Stimulated activated CD8-positive, alpha-beta memory T cell treated with anti-CD3 and anti-CD28 coated beads, Interleukin-4, amount 100 ng/mL, for 4 hours (primary cell): ENCODE results near the gene CLCN5.

Source experiments
- DNase-seq, 2 donors: peaks; one replicate each; pipeline ENCODE4 v3.0.0-alpha.2; 2020; ENCODE audit warnings: low read depth in 2 of 2, low spot score in 1 of 2

Gene CLCN5

DNA sequence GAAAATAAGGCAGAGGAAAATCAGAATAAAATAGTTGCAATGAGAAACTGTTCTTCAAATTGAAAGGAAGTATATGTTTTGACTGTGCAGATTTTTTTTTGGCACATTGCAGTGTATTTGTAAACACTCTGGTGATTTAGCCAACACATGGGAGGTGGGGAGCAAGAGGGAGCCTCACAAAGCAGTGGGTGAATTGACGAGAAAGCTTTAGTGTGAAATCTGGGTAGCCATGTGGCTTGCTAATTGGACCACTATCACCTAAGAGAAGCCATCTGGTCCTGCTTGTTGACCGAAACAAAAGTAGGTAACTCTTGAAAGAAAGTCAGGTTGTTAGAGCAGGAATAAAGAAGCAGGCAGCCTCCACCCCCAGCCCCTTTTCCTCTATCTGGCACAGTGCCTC, 10.4 kb downstream of the CLCN5 start:
- no peak for DNase-seq

DNA sequence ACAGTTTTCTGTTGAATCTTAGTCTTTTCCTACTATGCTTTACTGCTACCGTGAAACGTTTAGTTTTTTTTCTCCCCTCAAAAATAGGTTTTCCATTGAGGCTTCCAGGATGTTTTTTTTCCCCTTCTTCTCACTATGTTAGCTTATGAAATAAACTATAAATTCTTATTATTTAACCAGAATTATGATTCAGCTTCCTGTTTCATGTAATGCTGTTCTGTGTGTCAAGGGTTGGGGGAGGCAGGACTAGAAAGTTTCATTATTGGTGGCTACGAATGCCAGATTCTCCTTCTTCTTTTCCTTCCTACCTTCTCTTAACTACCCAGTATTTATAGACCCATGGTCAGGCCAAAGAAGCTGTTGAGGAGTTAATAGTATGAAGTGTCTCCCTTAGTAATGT, 11.8 kb downstream of the CLCN5 start:
- DNase-seq: no peak

DNA sequence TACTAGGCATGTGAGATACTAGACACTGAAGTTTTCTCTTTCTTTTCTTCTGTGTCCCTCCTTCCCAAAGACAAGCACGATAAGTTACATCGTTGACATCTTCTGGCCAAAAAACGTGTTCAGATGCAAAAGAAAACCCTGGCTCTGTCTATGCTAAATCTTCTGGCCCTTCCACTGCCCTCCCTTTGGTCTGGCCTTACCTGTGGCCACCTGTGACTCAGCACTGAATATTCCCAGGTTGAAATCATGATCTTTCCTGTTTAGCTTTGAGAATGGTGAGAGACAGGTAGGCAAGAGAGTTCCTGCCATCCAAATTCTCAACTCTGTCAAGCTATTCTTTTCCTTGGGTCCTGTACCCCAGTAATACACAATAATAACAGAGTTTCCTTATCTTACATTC, 12.3 kb downstream of the CLCN5 start:
- no peak for DNase-seq

DNA sequence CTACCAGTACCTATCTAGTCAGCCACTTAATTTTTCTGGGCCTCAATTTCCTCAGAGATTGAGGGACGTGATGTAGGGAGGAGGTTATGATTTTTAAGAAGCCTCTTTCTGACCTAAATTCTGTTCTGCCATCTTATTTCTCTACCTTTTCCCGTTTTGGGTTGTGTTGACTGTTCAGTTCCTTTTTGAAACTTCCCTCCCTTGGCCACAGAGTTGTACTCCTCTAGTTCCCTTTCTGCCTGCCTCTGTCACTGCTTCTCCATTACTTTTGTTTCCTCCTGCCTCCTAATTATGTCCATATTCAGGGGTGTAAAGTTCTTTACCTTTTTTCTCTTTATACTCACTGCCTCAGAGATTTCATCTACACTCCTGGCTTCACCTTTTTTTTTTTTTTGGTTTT, 25.4 kb downstream of the CLCN5 start:
- no peak for DNase-seq

DNA sequence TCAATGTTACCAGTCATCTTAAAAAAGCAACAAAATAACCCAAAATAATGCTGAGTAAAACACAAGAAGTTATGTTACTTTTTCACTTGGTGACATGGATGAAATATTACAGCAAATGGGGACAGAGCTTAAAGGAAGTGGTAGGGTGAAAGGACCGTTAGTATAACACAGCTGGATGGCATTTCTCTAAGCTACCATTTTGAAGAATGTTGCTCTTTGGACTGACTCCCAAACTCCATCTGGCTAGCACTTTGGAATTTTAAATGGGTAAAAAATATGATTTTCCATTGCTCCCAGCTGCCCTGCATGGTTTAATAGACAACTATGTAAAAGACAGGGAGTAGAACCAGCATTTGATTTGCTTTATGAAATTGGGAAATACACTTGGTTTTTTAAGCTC, 27.6 kb downstream of the CLCN5 start:
- DNase-seq: no peak

DNA sequence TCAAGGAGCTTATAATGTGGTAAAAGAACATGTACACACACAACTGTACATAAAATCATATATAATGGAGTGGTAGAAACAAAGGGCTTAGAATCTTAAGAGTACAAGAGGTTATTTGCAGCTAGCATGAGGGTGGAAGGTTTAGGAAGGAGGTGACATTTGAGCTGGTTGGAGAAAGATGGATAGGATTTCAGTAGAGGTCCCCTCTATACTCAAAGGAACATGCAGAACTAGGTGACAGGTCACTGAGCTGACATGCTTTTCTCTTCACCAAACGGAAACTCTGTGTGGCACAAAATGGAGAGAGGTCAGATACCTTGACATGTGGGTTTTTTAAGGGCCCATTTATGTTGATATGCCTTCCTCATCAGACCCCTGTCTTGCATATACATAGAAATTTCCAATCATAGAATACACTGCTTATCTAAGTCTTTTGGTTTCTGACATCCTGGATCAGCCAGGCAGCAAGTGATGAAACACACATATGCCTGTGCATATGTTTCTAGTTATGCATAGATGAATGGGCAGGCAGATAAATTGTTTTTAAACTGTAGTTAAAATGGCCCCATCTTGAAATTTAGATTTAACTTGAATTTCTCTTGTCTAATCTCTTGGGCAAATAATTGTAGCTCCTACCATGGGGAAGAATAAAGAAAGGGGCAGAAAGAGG, 29.3 kb downstream of the CLCN5 start:
- no peak for DNase-seq

DNA sequence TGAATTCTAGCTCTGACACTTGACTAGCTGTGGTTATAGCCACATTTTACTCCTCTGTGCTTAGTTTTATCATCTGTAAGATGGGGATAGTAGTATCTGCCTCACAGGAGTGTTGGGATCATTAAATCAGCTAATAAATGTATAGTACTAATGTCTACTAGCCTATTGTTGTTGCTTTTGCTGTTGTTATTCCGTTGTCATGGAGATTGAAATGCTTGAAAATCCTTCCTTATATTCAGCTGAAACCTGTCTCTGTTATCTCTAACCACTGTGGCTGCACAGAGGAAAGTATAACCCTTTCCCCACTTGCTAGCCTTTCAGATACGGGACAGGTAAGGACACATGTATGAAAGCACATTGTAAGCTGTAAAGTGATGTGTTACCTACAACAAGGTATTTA, 33.9 kb downstream of the CLCN5 start:
- DNase-seq: no peak

DNA sequence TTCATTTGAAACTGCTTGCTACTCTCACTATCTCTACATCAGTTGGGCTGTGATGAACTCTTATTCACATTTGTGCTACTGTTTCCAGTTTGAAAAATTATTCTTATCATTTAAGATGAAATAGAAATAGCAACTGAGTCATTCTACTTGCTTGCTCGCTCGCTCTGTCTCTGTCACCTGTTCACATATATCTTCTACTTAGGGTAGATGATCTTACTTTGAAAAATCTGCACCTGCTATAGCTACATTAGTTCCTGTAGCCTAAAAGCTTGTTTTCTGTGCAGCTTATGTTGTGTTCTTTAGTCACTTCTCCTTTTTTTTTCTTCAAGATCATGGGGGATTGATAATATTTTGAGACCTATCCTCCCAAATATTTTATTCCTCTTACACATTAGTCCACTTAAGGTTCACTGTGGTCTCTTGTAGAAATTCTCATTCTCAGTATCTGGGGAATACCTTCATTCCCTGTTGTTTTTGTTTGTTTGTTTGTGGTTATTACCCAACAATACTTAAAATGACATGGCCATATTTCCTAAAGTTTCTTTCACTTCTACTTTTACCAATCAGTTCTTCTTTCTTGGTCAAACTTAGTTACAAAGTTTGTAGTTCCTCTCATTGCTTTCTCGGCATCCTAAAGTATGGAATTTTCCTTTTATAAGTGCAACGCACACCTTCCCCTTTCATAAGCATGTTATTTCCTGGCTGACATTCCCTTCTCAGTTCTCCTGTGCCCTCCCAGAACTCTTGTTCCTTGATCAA, 36.5 kb downstream of the CLCN5 start:
- no peak for DNase-seq

DNA sequence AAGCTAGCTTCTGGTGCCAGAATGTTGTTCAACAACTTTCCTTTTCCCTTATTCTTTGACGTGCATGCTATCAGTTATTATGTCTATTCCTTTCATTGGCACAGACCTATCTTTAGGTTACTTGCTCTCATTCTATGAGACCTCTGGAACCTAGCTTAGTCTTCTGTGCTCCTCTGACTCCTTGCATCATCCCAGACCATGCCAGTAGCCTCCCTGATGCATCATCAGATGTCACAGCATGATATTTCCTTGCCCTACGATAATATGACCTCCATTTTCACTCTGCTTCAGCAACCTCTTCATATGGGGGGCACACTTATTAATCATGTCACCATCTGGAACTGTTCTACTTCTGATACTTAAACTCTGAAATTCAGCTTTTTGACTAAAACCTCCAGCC, 37.2 kb downstream of the CLCN5 start:
- DNase-seq: no peak

DNA sequence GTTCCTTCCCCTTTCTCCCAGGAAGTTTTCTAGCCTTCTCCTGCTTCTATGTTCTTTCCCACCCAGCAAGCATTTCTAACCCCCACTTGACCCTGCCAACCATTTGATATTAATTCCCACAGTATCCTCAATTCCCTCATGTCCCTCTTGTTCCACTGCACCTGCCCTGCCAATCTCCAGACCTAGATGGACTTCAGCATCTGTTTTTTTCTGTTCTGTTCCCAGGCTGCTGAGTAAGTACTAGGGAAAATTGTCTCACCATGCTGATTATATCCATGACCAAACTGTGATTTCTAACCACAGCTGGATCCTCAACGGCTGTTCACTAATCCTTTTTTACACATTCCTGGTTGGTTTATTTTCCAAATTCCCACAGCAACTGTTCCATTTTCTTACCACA, 37.7 kb downstream of the CLCN5 start:
- DNase-seq: no peak

DNA sequence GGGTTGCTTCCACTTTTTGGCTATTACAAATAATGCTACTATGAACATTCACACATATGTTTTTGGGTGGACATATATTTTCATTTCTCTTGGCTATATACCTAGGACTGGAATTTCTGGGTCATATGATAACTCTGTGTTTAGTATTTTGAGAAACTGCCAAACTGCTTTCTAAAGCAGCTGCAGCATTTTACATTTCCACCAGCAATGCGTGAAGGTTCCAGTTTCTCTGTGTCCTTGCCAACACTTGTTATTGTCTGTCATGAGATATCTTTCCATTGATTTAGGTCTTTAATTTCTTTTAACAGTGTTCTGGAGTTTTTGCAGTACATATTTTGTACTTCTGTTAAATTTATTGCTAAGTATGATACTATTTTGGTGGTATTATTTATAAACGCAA, 48.3 kb downstream of the CLCN5 start:
- no peak for DNase-seq

DNA sequence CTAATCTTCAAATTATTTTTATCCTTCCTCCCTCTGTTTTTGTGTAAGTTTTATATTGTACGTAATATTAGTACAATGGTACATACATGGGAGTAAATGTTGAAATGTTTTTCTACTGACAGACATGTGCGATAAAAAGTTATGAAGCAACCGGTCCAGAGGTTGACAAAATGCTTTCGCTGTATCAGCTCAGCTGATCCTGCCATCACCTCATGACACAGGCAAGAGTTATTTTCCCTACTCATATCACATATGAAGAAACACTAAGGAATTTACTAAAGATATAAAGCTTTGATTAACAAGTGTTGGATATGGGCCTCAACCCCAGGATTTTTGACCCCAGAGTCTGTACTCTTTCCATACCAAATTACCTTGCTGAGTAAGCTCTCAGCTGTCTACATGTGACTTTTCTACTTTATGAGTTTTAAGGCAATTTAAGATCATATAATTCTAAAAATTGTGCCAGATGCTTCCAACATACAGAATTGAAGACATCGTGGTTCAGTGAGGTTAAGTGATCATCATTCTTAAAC, 50.0 kb downstream of the CLCN5 start:
- no peak for DNase-seq

DNA sequence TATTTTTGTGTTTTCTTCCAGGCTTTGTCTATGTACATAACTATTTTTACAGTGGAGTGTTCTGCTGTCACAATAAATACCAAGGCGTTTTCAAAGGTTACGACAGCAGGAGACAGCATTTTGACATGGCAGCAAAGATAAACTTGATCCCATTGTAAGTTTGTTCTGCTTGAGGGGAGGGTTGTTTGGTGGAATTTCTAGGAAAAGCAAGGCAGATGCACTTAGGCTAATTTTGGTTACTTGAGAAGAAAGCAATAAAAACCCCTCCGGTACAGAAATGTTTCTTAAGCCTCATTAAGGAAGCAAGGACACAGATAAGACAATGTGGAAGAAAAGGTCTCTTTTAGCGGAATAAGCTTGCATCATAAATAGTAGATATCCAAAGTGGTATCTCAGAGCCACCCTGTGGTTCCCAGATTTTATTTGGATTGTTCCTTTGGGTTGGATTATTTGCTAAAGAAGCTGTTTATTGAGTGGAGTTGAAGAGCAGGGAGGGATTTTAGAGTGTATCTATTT, 54.3 kb downstream of the CLCN5 start:
- no peak for DNase-seq

DNA sequence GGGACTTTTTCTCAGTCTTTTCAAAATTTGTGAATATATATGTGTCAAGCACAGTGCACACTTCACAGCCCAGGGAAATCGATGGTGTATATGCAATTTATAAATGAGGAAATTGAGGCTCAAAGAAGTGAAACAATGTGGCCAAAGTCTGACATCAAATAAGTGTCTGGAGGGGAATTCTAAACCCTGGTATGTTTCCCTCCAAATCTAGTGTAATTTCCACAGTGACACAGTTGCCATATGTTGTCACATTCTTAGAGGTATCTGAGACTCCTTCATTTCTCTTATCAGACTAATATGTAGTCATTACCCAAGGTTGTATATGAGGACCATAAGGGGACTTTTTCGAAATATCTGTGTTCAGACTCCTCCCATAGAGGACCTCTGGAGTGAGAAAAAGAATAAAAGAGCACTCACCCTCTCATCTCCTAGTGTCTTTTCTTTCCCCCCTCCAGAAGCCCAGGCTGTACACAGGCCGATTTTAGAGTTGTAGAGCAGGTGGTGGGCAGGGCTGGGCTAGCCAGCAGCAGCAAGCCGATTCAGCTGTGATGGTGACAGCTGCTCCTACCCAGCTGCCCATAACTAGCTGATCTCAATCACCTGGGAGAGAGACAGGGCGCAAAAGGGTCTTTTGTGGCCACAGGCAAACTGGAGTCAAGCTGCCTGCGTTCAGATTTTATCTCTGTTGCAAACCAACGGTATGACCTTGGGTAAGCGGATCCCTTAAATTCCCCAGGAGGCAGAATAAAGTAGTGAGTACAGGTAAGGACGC, 55.1 kb downstream of the CLCN5 start:
- DNase-seq: no peak

DNA sequence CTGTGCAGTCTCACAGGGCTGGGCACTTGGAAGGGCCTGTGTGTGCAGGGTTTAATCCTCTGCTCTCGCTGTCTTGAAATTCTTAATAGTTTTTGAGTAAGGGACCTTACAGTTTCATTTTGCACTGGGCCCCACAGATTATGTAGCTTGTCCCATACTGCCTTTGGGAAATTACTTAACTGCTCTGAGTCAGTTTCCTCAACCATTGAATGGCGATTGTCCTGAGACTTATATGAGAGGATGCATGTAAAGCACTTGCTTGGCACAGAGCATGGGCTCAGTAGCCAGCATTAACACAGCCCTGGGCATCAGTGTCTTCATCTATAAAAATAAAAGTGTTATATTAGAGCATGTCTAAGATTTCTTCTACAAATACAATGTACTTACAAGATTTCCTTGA, 55.8 kb downstream of the CLCN5 start:
- DNase-seq: no peak

DNA sequence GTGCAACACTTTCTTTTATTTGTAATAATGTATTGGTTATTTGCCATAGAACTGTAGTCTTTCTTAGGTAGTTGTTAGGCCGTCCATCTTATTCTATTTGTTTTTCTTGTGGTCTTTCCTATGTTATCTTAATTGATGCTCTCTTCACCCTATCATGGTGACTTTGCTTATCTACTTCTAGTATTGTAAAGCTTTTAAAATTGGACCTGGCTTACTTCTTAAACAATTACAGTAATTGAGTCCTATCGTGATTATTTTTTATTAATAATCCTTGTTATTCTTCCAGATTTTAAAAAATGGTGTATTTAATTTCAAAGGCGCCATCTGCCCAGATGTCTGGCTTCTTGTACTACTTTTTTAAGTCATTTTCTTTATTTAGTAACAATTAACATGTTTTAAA, 63.7 kb downstream of the CLCN5 start:
- no peak for DNase-seq

DNA sequence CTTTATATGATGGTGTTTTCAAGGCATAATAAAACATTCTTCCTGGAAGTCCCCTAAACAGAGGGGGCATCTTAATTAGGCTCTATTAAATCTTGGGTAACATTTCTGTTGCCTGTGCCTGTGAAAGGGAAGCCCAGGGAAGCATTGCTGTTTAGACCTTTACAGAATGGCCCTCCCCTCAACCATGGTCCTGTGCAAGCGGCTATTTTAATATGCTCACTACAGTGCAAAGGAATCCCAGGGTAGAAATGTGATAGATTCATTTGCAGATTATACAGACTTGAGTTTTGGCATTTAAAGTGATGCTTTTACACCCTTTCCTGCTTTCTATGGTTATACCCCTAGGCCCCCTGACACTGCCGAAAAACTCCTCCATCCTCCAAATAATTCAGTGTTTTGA, 65.3 kb downstream of the CLCN5 start:
- DNase-seq: no peak

DNA sequence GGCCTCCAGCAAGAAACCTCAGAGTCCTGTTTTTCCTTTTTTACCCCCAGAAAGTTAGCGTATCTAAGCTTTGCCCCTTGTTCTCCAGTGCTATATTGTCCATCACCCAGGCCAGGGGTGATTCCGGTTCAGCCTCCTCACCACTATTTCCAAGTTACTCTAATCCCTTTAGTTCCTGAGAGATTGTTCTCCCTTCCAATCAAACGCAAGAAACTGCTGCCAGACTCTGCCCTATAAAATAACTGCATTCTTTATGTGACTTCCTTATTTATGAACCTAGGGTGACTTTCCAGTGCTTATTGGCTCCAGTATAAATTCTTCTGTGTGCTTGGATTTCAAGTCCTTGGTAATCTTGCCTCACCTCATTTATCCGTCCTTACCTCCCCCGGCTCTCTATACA, 65.7 kb downstream of the CLCN5 start:
- no peak for DNase-seq

DNA sequence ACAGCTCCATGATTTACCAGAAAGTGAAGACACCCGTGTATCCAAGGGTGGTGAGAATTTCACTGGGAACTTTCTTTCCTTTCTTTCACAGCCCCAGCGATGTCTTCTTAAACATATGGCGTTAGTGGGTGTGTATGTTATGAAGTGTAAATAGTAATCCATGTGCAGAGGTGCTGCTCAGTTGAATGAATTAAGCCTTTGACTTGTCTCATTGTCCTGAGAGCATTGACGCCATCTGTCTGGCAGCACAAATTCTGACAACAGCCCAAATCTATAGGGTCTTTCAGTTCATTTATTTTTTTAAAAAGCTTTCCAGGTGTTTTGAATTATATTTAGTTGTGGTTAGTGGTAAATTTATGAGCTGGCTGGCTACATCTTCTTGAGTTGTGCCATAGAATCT, 69.4 kb downstream of the CLCN5 start:
- no peak for DNase-seq

DNA sequence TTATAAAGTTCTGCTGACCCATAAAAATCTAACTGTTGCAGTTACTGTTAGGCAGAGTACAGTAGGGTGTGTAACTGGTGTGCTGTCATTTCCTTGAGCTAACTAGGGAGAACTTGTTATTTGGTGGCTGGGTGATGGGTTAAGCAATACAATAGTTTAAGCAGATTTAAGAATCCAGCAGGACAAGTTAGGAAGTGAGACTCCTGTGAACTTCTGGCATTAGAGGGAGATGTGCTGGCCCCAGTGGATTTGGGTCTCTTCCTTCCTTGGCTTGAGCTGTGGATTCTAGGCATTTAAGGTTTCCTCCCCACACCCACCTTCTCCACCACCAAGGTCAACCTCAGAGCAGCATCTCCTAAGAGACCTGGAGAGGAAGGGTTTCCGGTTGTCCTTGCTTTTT, 70.5 kb downstream of the CLCN5 start:
- no peak for DNase-seq

DNA sequence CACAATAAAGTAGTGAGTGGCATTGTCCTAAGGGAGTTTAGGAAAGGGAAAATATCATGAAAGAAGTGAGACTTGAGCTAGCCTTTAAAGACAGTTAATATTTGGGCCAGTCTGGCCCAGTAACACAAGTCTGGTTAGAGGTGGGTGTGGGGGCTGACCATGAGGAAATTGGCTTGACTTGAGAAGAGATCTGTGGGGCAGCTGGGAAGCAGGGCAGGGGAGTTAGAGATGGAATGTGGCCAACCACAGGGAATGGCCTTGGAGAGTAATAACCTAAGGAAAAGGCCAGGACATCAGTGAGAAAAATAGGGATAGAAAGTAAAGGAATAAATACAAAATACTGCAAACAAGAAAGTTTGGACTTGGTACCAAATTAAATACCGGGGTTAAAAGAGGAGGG, 71.3 kb downstream of the CLCN5 start:
- DNase-seq: no peak
